AG09309 (cell line): ENCODE data around the gene MUSK.
"Not testable (repeated sequence)": the region's sequence is repeated elsewhere in the genome, so short reads cannot be mapped to it uniquely, and the experiment has no call there.

Experiments used
- DNase-seq: peaks from one replicate; pipeline ENCODE4 v3.0.0-alpha.2; 2010; ENCODE audit warnings: low read depth
- H3K4me3 ChIP-seq: 2 replicates; pipeline ENCODE4 v1.5.1; 2011; ENCODE audit warnings: mild to moderate bottlenecking, low read depth, low read length, moderate library complexity; ENCODE audit not compliant: control insufficient read depth
- TF ChIP-seq, protein P1 (sequence below): IDR thresholded peaks from 2 replicates; pipeline ENCODE4 v1.5.1; 2011; ENCODE audit warnings: mild to moderate bottlenecking, low read depth, low read length, inconsistent platforms; ENCODE audit not compliant: insufficient read depth, control insufficient read depth; ENCODE audit errors: missing control alignments

MUSK gene

DNA sequence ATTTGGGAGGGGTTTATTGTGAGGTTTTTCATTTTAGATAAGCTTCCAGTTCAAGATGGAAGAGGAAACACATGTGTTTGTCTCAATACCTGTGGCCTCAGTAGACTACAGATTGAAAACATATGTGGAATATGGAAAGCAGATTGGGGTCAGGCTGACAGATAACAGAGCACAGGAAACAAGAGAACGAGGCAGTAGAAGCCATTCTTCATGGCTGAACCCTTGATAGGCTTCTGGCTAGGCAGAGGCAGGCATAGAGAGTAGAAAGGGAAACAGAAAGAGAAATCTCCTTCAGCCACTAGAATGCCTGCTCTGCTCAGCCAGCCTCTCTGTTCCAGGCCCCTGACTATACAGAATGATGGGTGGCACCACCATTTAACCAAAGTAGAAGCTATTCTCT lies 152.5 kb downstream of the MUSK start:
- no peak overlapping the region for H3K4me3 ChIP-seq
- no peak for DNase-seq

DNA sequence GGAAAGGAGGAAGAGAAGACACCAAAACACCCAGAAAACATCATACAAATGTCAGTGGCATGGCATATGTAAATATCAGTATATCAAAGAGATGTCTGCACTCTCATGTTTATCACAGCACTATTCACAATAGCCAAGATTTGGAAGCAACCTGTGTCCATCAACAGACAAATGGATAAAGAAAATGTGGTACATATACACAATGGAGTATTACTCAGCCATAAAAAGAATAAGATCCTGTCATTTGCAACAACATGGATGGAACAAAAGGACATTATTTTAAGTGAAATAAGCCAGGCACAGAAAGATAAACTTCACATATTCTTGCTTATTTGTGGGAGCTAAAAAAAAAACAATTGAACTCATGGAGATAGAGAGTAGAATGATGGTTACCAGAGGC lies 156.5 kb downstream of the MUSK start:
- not testable (repeated sequence) for DNase-seq, H3K4me3 ChIP-seq

More for the DNA sequence above, 152.5 kb downstream of the MUSK start:
- TF ChIP-seq, protein P1, sequence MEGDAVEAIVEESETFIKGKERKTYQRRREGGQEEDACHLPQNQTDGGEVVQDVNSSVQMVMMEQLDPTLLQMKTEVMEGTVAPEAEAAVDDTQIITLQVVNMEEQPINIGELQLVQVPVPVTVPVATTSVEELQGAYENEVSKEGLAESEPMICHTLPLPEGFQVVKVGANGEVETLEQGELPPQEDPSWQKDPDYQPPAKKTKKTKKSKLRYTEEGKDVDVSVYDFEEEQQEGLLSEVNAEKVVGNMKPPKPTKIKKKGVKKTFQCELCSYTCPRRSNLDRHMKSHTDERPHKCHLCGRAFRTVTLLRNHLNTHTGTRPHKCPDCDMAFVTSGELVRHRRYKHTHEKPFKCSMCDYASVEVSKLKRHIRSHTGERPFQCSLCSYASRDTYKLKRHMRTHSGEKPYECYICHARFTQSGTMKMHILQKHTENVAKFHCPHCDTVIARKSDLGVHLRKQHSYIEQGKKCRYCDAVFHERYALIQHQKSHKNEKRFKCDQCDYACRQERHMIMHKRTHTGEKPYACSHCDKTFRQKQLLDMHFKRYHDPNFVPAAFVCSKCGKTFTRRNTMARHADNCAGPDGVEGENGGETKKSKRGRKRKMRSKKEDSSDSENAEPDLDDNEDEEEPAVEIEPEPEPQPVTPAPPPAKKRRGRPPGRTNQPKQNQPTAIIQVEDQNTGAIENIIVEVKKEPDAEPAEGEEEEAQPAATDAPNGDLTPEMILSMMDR: no peak

DNA sequence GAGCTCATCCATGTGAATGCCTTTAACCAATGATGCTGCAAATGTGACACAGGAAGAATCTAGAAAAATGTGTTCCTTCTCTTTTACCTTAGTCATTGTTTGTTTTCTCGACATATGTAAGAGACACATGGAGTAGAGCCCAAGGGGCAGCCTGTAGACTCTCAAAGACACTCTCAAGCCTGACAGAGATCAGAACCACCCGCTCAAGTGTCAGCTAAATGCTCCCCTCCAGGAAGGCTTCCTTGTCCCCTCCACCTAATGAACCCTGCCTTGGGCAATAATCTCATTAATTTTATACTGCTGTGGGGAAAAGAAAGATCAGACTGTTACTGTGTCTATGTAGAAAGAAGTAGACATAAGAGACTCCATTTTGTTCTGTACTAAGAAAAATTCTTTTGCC lies 157.4 kb downstream of the MUSK start:
- H3K4me3 ChIP-seq: no peak overlapping the region
- DNase-seq: no peak
- TF ChIP-seq, protein P1: no peak

DNA sequence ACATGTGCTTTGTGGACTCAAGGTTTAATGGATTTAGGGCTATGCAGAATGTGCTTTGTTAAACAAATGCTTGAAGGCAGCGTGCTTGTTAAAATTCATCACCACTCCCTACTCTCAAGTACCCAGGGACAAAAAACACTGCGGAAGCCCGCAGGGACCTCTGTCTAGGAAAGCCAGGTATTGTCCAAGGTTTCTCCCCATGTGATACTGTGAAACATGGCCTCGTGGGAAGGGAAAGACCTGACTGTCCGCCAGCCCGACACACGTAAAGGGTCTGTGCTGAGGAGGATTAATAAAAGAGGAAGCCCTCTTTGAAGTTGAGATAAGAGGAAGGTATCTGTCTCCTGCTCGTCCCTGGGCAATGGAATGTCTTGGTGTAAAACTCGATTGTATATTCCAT lies 157.8 kb downstream of the MUSK start:
- DNase-seq, H3K4me3 ChIP-seq: not testable (repeated sequence)

DNA sequence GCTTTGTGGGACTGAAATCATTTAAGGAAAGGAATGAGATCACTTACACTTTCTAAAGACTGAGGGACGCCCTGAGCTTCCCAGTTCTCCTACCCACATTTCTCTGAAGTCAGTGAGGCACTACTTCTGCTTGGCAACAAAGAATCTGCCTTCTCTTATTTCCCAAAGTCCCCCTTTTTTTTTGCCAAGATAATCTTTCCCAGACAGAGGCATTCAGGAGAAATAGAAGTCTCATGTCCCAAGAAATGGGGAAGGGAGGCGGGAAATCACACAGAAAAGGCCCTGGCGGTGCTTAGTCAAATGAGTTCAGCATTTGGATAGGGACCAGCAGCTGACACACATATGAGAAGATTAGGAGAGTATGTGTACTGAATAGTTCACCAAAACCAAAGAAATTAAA lies 159.7 kb downstream of the MUSK start:
- peak; percentile 46 for DNase-seq
- H3K4me3 ChIP-seq: no peak overlapping the region
- TF ChIP-seq, protein P1: no peak

DNA sequence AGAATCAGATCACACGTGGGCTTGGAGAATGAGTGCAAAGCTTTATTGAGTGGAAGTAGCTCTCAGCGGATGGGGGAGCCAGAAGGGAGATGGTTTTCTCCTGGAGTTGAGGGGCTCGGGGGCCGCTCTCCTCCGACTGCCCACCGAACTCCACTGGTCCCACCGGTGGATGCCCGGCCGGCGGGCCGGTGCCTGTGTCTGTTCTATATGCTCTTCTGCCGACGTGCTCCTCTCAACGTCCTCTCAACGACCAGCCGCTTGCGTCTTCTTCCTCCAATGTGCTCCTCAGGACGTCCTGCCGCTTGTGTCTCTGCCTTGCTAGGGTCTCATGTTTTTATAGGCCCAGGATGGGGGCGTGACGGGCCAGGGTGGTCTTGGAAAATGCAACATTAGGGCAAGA lies 161.9 kb downstream of the MUSK start:
- DNase-seq: no peak
- no peak overlapping the region for H3K4me3 ChIP-seq
- TF ChIP-seq, protein P1: no peak

DNA sequence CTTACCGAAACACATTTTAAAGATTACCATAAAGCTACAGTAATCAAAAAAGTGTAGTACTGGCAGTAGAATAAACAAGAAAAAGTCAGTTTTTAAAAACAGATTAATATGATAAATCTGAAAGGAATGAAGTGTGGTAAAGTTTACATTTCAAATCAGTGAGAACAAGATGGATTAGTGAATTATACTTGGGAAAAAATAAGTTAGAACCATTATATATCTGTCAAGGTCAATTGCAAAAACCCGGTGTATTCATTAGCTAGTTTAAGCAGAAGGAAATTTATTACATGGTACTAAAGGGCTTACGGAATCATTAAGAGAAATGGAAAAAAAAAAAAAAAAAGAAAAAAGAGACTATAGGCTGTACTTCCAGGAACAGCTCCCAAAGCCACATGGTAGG lies 164.3 kb downstream of the MUSK start:
- TF ChIP-seq, protein P1: no peak
- DNase-seq: no peak
- no peak overlapping the region for H3K4me3 ChIP-seq

DNA sequence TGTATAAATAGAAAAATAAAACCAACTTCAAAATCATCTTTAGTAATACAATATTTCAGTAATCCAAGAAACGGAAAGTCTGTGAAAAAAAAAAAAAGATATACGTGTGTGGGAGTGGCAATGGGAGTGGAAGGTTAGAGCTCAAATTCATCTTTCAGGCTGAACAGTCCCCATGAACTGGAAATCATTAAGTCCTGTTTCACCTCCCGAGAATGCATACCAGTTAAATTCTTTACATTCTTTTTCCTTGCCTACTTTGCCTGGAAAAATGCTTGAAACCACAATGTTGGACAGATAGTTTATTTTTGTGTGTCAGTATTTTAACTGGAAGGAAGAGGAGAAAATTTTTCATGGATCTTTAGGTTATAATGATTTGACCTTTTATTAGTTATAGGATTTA lies 166.8 kb downstream of the MUSK start:
- peak; percentile 74 for DNase-seq
- TF ChIP-seq, protein P1: no peak
- H3K4me3 ChIP-seq: no peak overlapping the region
